Neural cell (in vitro differentiated cells): Measurements from ENCODE around the gene FAM76B. TPM values are rescaled to one million over a fixed set of nuclear protein-coding genes. Genes with fewer than 3 reads are reported as not detected.

ENCODE experiments used
- H2AFZ ChIP-seq: fragments of 200-600, 300-800 bp; sonication (generic), shearing (Covaris generic); 2 replicates; pipeline ENCODE4 v1.6.0; 2014; ENCODE audit warnings: low read depth, mild to moderate bottlenecking, antibody characterized with exemption, low read length, moderate library complexity
- H3F3A ChIP-seq: fragments of 200-600 bp; shearing (Covaris generic); 2 replicates; pipeline ENCODE4 v1.6.1; 2016; ENCODE audit warnings: mild to moderate bottlenecking, moderate library complexity, mixed read lengths, antibody characterized with exemption, low read length; ENCODE audit not compliant: insufficient read depth, poor library complexity, severe bottlenecking
- H3K27ac ChIP-seq: fragments of 200-600, 300-800 bp; sonication (generic), shearing (Covaris generic); 2 replicates; pipeline ENCODE4 v1.5.1; 2014; ENCODE audit warnings: mild to moderate bottlenecking, low read length, moderate library complexity
- H3K27me3 ChIP-seq: fragments of 300-800, 200-600 bp; sonication (generic), shearing (Covaris generic); 2 replicates; pipeline ENCODE4 v1.6.0; 2014; ENCODE audit warnings: mild to moderate bottlenecking, low read depth, low read length, moderate library complexity; ENCODE audit not compliant: insufficient read depth
- H3K36me3 ChIP-seq: fragments of 300-800, 200-600 bp; sonication (generic), shearing (Covaris generic); 2 replicates; pipeline ENCODE4 v1.5.1; 2014; ENCODE audit warnings: mild to moderate bottlenecking, antibody characterized with exemption, low read length, moderate library complexity; ENCODE audit not compliant: insufficient read depth
- H3K4me2 ChIP-seq: fragments of 300-800, 200-600 bp; sonication (generic), shearing (Covaris generic); 2 replicates; pipeline ENCODE4 v1.6.0; 2014; ENCODE audit warnings: mild to moderate bottlenecking, low read length
- H3K4me3 ChIP-seq: fragments of 300-800, 200-600 bp; sonication (generic), shearing (Covaris generic); 2 replicates; pipeline ENCODE4 v1.5.1; 2014; ENCODE audit warnings: mild to moderate bottlenecking, low read length, moderate library complexity
- H3K79me2 ChIP-seq: fragments of 200-600 bp; shearing (Covaris generic); replicated peaks from 2 replicates; pipeline ENCODE4 v1.6.0; 2014; ENCODE audit warnings: mild to moderate bottlenecking, low read length, moderate library complexity; ENCODE audit not compliant: insufficient read depth
- H3K9ac ChIP-seq: fragments of 300-800, 200-600 bp; sonication (generic), shearing (Covaris generic); 2 replicates; pipeline ENCODE4 v1.6.1; 2016; ENCODE audit warnings: mild to moderate bottlenecking, low read length, mixed read lengths
- H3K9me2 ChIP-seq: fragments of 200-600 bp; shearing (Covaris generic); 2 replicates; pipeline ENCODE4 v1.6.1; 2016; ENCODE audit warnings: mild to moderate bottlenecking, low read length, mixed read lengths; ENCODE audit not compliant: insufficient read depth
- H3K9me3 ChIP-seq: fragments of 200-600, 300-800 bp; sonication (generic), shearing (Covaris generic); 2 replicates; pipeline ENCODE4 v1.6.1; 2016; ENCODE audit warnings: mild to moderate bottlenecking, mixed run types, low read length, moderate library complexity, mixed read lengths
- H4K20me1 ChIP-seq: fragments of 200-600 bp; shearing (Covaris generic); 2 replicates; pipeline ENCODE4 v1.6.1; 2016; ENCODE audit warnings: mild to moderate bottlenecking, mixed run types; ENCODE audit not compliant: insufficient read depth
- CTCF ChIP-seq: fragments of 450-650 bp; IDR thresholded peaks from 2 replicates; pipeline ENCODE4 v1.5.1; 2014; ENCODE audit warnings: antibody characterized with exemption, mild to moderate bottlenecking, moderate library complexity; ENCODE audit not compliant: poor library complexity, severe bottlenecking
- EP300 ChIP-seq: fragments of 450-650 bp; conservative IDR thresholded peaks from 2 replicates; pipeline ENCODE4 v1.6.1; 2014; ENCODE audit warnings: antibody characterized with exemption, mild to moderate bottlenecking, moderate library complexity; ENCODE audit not compliant: poor library complexity, severe bottlenecking
- EZH2 ChIP-seq: fragments of 200-600, 300-800 bp; shearing (Covaris generic), sonication (generic); IDR thresholded peaks from 2 replicates; pipeline ENCODE4 v1.6.1; 2014; ENCODE audit warnings: antibody characterized with exemption, low read length, borderline replicate concordance, mild to moderate bottlenecking; ENCODE audit not compliant: insufficient read depth, poor library complexity, severe bottlenecking
- MXI1 ChIP-seq: fragments of 450-650 bp; conservative IDR thresholded peaks from 2 replicates; pipeline ENCODE4 v1.6.1; 2014; ENCODE audit warnings: antibody characterized with exemption, mild to moderate bottlenecking; ENCODE audit not compliant: poor library complexity, severe bottlenecking
- POLR2AphosphoS5 ChIP-seq: IDR thresholded peaks from 2 replicates; pipeline ENCODE4 v1.6.1; 2012
- RAD21 ChIP-seq: fragments of 450-650 bp; conservative IDR thresholded peaks from 2 replicates; pipeline ENCODE4 v1.6.1; 2014; ENCODE audit warnings: antibody characterized with exemption, mild to moderate bottlenecking, moderate library complexity
- REST ChIP-seq: IDR thresholded peaks from 2 replicates; pipeline ENCODE4 v1.6.1; 2012; ENCODE audit warnings: borderline replicate concordance
- SMC3 ChIP-seq: fragments of 450-650 bp; conservative IDR thresholded peaks from 2 replicates; pipeline ENCODE4 v1.6.1; 2014; ENCODE audit warnings: antibody characterized with exemption, mild to moderate bottlenecking, moderate library complexity; ENCODE audit not compliant: poor library complexity
- TAF1 ChIP-seq: IDR thresholded peaks from 2 replicates; pipeline ENCODE4 v1.6.1; 2012; ENCODE audit warnings: low read depth
- polyA plus RNA-seq: library from polyadenylated mRNA; depleted of rRNA; stranded (reverse); fragments of >200 nt; gene quantifications from 2 replicates; pipeline ENCODE4 v1.2.3, GENCODE V29; 2014

Gene FAM76B
- polyA plus RNA-seq, 1 donor from 2014 or later = 139 TPM

- H3K4me2 ChIP-seq = no peak overlapping the region
- H3K79me2 ChIP-seq = no peaks in the 10 kb centered on the region
- H3K9ac ChIP-seq = no peak overlapping the region
- H3K27ac ChIP-seq = no peak overlapping the region
- H3K36me3 ChIP-seq = no peaks in the 10 kb centered on the region
- no peaks in the 10 kb centered on the region for H3K9me3 ChIP-seq
- H3K27me3 ChIP-seq = no peaks in the 10 kb centered on the region
- no peaks in the 10 kb centered on the region for H3K9me2 ChIP-seq
- H2AFZ ChIP-seq = no peak overlapping the region
- H3F3A ChIP-seq = no peaks in the 10 kb centered on the region
- H4K20me1 ChIP-seq = no peaks in the 10 kb centered on the region
- no peak for TF ChIP-seq SMC3
- no peak for TF ChIP-seq MXI1
- TF ChIP-seq EP300 = no peak
- TF ChIP-seq RAD21 = no peak
- no peak for TF ChIP-seq TAF1
- no peak for TF ChIP-seq CTCF
- TF ChIP-seq POLR2AphosphoS5 = no peak
- TF ChIP-seq REST = no peak
- no peak for TF ChIP-seq EZH2
- H3K4me3 ChIP-seq = no peak overlapping the region
These were observed 55.5 kb downstream of the FAM76B start for GRCh38 chr11:95734009-95734572.

- H3K9me3 ChIP-seq = no peaks in the 10 kb centered on the region
- H4K20me1 ChIP-seq = no peaks in the 10 kb centered on the region
- no peaks in the 10 kb centered on the region for H3K9me2 ChIP-seq
- no peaks in the 10 kb centered on the region for H3K79me2 ChIP-seq
- no peak overlapping the region for H2AFZ ChIP-seq
- H3K4me3 ChIP-seq = no peak overlapping the region
- no peaks in the 10 kb centered on the region for H3F3A ChIP-seq
- no peak overlapping the region for H3K27ac ChIP-seq
- H3K9ac ChIP-seq = no peak overlapping the region
- H3K36me3 ChIP-seq = no peaks in the 10 kb centered on the region
- no peaks in the 10 kb centered on the region for H3K27me3 ChIP-seq
- no peak overlapping the region for H3K4me2 ChIP-seq
- TF ChIP-seq EZH2 (no peak), SMC3 (no peak), MXI1 (no peak), CTCF (no peak), REST (no peak), POLR2AphosphoS5 (no peak), RAD21 (no peak), TAF1 (no peak), EP300 (no peak)
These were observed 56.5 kb downstream of the FAM76B start for GRCh38 chr11:95732930-95733602.
